A549 (cell line): Measurements from ENCODE around the gene FGD4. TPM values are rescaled to one million over a fixed set of nuclear protein-coding genes. Genes with fewer than 3 reads are reported as not detected.

Experiments
- ATAC-seq, 2 experiments: fragments of 200-7000 bp in 1 of 2; fragments of >200 bp in 1 of 2; cut with Nextera tagmentation in 1 of 2; cut with Tn5 transposase in 1 of 2; 3 replicates each; pipeline versions ENCODE4 v1.8.0 to v1.9.1; 2018 to 2020; ENCODE audit warnings: mild to moderate bottlenecking in 1 of 2, moderate library complexity in 1 of 2
- CTCF ChIA-PET: fragments of 300-600 bp; sonication (Branson Sonifier 250); formaldehyde crosslinking; extraction: SDS; loops from one replicate; lab custom pipeline; 2021; ENCODE audit warnings: antibody characterized with exemption, inconsistent platforms; lab: Yijun Ruan, JAX
- POLR2A ChIA-PET: fragments of 350-600 bp; formaldehyde crosslinking; extraction: SDS; loops from one replicate; lab custom pipeline; 2021; ENCODE audit warnings: antibody characterized with exemption, inconsistent platforms; lab: Yijun Ruan, JAX
- DNase-seq, 2 experiments: peaks; one replicate each; pipeline versions ENCODE4 v3.0.0 to v3.0.0-alpha.2; 2011 to 2016; ENCODE audit warnings: low read depth in 1 of 2, low spot score in 1 of 2
- FAIRE-seq: peaks from 2 replicates; lab custom pipeline; 2011; peaks lifted over from hg19 to GRCh38; lab: Jason Lieb, UNC
- H3K27ac ChIP-seq, 2 experiments: fragments of >200 bp; sonication (Bioruptor Twin); formaldehyde crosslinking; 3 replicates each; pipeline ENCODE4 v1.5.1; 2016 to 2017
- H3K4me1 ChIP-seq: fragments of >200 bp; sonication (Bioruptor Twin); formaldehyde crosslinking; 3 replicates; pipeline ENCODE4 v1.6.1; 2016
- H3K4me2 ChIP-seq: fragments of >200 bp; sonication (Bioruptor Twin); formaldehyde crosslinking; 3 replicates; pipeline ENCODE4 v1.6.1; 2016
- H3K4me3 ChIP-seq: fragments of >200 bp; sonication (Bioruptor Twin); formaldehyde crosslinking; 3 replicates; pipeline ENCODE4 v1.5.1; 2016
- H3K9me3 ChIP-seq: fragments of >200 bp; sonication (Bioruptor Twin); formaldehyde crosslinking; 3 replicates; pipeline ENCODE4 v1.6.1; 2016
- BHLHE40 ChIP-seq: IDR thresholded peaks from 2 replicates; pipeline ENCODE4 v1.6.1; 2012; ENCODE audit warnings: low read depth, low read length, inconsistent platforms
- CBX2 ChIP-seq: fragments of 200-600 bp; sonication (generic); IDR thresholded peaks from 2 replicates; pipeline ENCODE4 v1.6.1; 2016; ENCODE audit warnings: low read depth, mild to moderate bottlenecking, borderline replicate concordance
- CBX8 ChIP-seq: fragments of 200-600 bp; sonication (generic); IDR thresholded peaks from 2 replicates; pipeline ENCODE4 v1.6.1; 2016
- CEBPB ChIP-seq, 2 experiments: fragments of >200 bp in 1 of 2; sonication (Bioruptor Twin) in 1 of 2; formaldehyde crosslinking in 1 of 2; IDR thresholded peaks; 2 replicates each; pipeline ENCODE4 v1.6.1; 2012 to 2016
- CHD2 ChIP-seq: fragments of 150-350 bp; IDR thresholded peaks from 2 replicates; pipeline ENCODE4 v1.6.1; 2014; ENCODE audit warnings: low read length; ENCODE audit not compliant: partially characterized antibody
- EHF ChIP-seq: fragments of 250-450 bp; sonication (Bioruptor Pico); IDR thresholded peaks from 2 replicates; pipeline ENCODE4 v1.5.0; 2020; ENCODE audit warnings: mild to moderate bottlenecking
- ELK1 ChIP-seq: fragments of 150-350 bp; IDR thresholded peaks from 2 replicates; pipeline ENCODE4 v1.6.1; 2014; ENCODE audit warnings: low read depth, mild to moderate bottlenecking, low read length
- ESRRA ChIP-seq: fragments of 150-350 bp; IDR thresholded peaks from 2 replicates; pipeline ENCODE4 v1.6.1; 2014; ENCODE audit warnings: mild to moderate bottlenecking, low read length, borderline replicate concordance
- FOSB ChIP-seq: fragments of 250-450 bp; sonication (Bioruptor Pico); IDR thresholded peaks from 2 replicates; pipeline ENCODE4 v1.5.0; 2020; ENCODE audit warnings: mild to moderate bottlenecking, moderate library complexity
- FOSL2 ChIP-seq, 2 experiments: fragments of 450-650 bp in 1 of 2; fragments of >200 bp in 1 of 2; sonication (Bioruptor Twin) in 1 of 2; formaldehyde crosslinking; IDR thresholded peaks; 2 replicates each; pipeline versions ENCODE4 v1.5.0 to v1.6.1; 2016 to 2020; ENCODE audit warnings: mild to moderate bottlenecking in 1 of 2, moderate library complexity in 1 of 2
- HES2 ChIP-seq: fragments of >200 bp; sonication (Bioruptor Twin); formaldehyde crosslinking; IDR thresholded peaks from 2 replicates; pipeline ENCODE4 v1.6.1; 2016
- HEYL ChIP-seq: fragments of 250-450 bp; sonication (Bioruptor Pico); IDR thresholded peaks from 2 replicates; pipeline ENCODE4 v1.8.0; 2021; ENCODE audit warnings: mild to moderate bottlenecking, moderate library complexity
- HOXB5 ChIP-seq: fragments of 250-450 bp; sonication (Bioruptor Pico); IDR thresholded peaks from 2 replicates; pipeline ENCODE4 v1.5.0; 2020; ENCODE audit warnings: mild to moderate bottlenecking, moderate library complexity
- JUN ChIP-seq, 2 experiments: fragments of >200 bp; sonication (Bioruptor Twin); formaldehyde crosslinking; IDR thresholded peaks; 2 replicates in 1 of 2; 3 replicates in 1 of 2; pipeline ENCODE4 v1.6.1; 2016 to 2017
- KDM1A ChIP-seq: fragments of 200-600 bp; sonication (generic); IDR thresholded peaks from 2 replicates; pipeline ENCODE4 v1.6.1; 2016; ENCODE audit warnings: low read depth, mild to moderate bottlenecking
- KDM5A ChIP-seq: fragments of 200-600 bp; sonication (generic); IDR thresholded peaks from 2 replicates; pipeline ENCODE4 v1.6.1; 2016; ENCODE audit warnings: antibody characterized with exemption, mild to moderate bottlenecking
- MAFK ChIP-seq: fragments of 450-650 bp; IDR thresholded peaks from 2 replicates; pipeline ENCODE4 v1.6.1; 2014; ENCODE audit not compliant: partially characterized antibody
- NPAS2 ChIP-seq: fragments of 250-450 bp; sonication (Bioruptor Pico); IDR thresholded peaks from 2 replicates; pipeline ENCODE4 v1.8.0; 2022; ENCODE audit warnings: mild to moderate bottlenecking, moderate library complexity, borderline replicate concordance
- POLR2A ChIP-seq: IDR thresholded peaks from 2 replicates; pipeline ENCODE4 v1.6.1; 2012; ENCODE audit warnings: mild to moderate bottlenecking, low read length
- POLR2AphosphoS2 ChIP-seq: conservative IDR thresholded peaks from 2 replicates; pipeline ENCODE4 v1.6.1; 2012; ENCODE audit warnings: low read length, improper control_type of control experiment, inconsistent platforms
- RAD21 ChIP-seq, 2 experiments: fragments of >200 bp in 1 of 2; sonication (Bioruptor Twin) in 1 of 2; formaldehyde crosslinking in 1 of 2; IDR thresholded peaks in 1 of 2; conservative IDR thresholded peaks in 1 of 2; 2 replicates in 1 of 2; 3 replicates in 1 of 2; pipeline ENCODE4 v1.6.1; 2012 to 2018; ENCODE audit warnings: inconsistent platforms in 1 of 2
- RCOR1 ChIP-seq: fragments of 150-350 bp; IDR thresholded peaks from 2 replicates; pipeline ENCODE4 v1.6.1; 2014; ENCODE audit warnings: antibody characterized with exemption, low read length, low read depth
- REST ChIP-seq: fragments of 200-600 bp; sonication (generic); IDR thresholded peaks from 2 replicates; pipeline ENCODE4 v1.6.1; 2016; ENCODE audit warnings: antibody characterized with exemption, mild to moderate bottlenecking, moderate library complexity
- RFX5 ChIP-seq: fragments of 450-650 bp; IDR thresholded peaks from 2 replicates; pipeline ENCODE4 v1.7.1; 2014; ENCODE audit warnings: antibody characterized with exemption, mild to moderate bottlenecking, moderate library complexity
- RNF2 ChIP-seq: fragments of 200-600 bp; sonication (generic); IDR thresholded peaks from 2 replicates; pipeline ENCODE4 v1.6.1; 2016; ENCODE audit warnings: low read depth, mild to moderate bottlenecking, antibody characterized with exemption, moderate library complexity, borderline replicate concordance
- ZC3H11A ChIP-seq: fragments of 450-650 bp; IDR thresholded peaks from 2 replicates; pipeline ENCODE4 v1.6.1; 2014; ENCODE audit warnings: antibody characterized with exemption, mild to moderate bottlenecking
- ZSCAN20 ChIP-seq: fragments of 250-450 bp; sonication (Bioruptor Pico); IDR thresholded peaks from 2 replicates; pipeline ENCODE4 v1.8.0; 2022; ENCODE audit warnings: mild to moderate bottlenecking, moderate library complexity
- WGBS: methylation state at CpG from one replicate; pipeline ENCODE4 v1.1.6; 2017; ENCODE audit errors: missing lambda C conversion rate; 5-methylcytosine and 5-hydroxymethylcytosine counted together
- polyA plus RNA-seq, 4 experiments: library from polyadenylated mRNA; depleted of rRNA in 3 of 4; stranded (reverse); fragments of >200 nt; fragmentation: RNase III in 1 of 4; extraction: RNeasy Plus Mini Kit Qiagen cat#74134 plus additional on column Dnase treatment in 1 of 4; gene quantifications; 2 replicates in 3 of 4; 3 replicates in 1 of 4; pipeline ENCODE4 v1.2.3, GENCODE V29; 2011 to 2017

Gene FGD4
- polyA plus RNA-seq, 2 of the 4 experiments (the other 2 are of a cell fraction) = 2.2 to 6.0 TPM

- POLR2A ChIA-PET = interaction anchor here (2.3 kb wide), 1 partner anchor 37 kb away, joined by 9 read pairs; no protein-coding TSS in a partner anchor
- Histone ChIP-seq H3K4me1 (peaks cover 15% of the 10 kb centered on the region; the same call in 2 of the 3 replicates), H3K9me3 (no peaks in the 10 kb centered on the region), H3K4me2 (peak overlapping the region; percentile 100), H3K4me3 (peak overlapping the region; percentile 83), H3K27ac (peak overlapping the region; percentile 85 to 88)
- DNase-seq (peak; percentile 30 to 44), FAIRE-seq (peak; percentile 51), ATAC-seq (peak; percentile 54; a peak in 5 of 6 replicates)
- CTCF ChIA-PET = interaction anchor here (0.7 to 5.2 kb wide), 20 partner anchors 9 to 748 kb away, joined by 3 to 29 read pairs (median 4); partner anchors contain the start of gene YARS2
- WGBS = 22% methylated on average over 15 of the region's 15 CpGs
- TF ChIP-seq EHF (CRISPR knock-in tag) = no peak
- no peak for TF ChIP-seq CBX2
- no peak for TF ChIP-seq ZC3H11A
- TF ChIP-seq ELK1 = no peak
- TF ChIP-seq RCOR1 = no peak
- TF ChIP-seq HOXB5 = no peak
- TF ChIP-seq CBX8 = no peak
- TF ChIP-seq POLR2AphosphoS2 = no peak
- TF ChIP-seq CEBPB (IDR thresholded peaks at IDR 0.05) = no peak
- no peak for TF ChIP-seq HEYL (CRISPR knock-in tag)
- TF ChIP-seq RNF2 = no peak
- TF ChIP-seq CHD2 = no peak
- TF ChIP-seq KDM5A = no peak
- TF ChIP-seq JUN (IDR thresholded peaks at IDR 0.05) = no peak
- no peak for TF ChIP-seq BHLHE40
Observed at GRCh38 chr12:32400114-32400672, 835 bp downstream of the FGD4 start.

GRCh38 chr12:32400866-32401265, 1.5 kb downstream of the FGD4 start:
- Histone ChIP-seq H3K4me2 (peak overlapping the region; percentile 100), H3K4me1 (peaks cover 15% of the 10 kb centered on the region; the same call in 2 of the 3 replicates), H3K4me3 (peak overlapping the region; percentile 83; the same call in 1 of the 3 replicates), H3K9me3 (no peaks in the 10 kb centered on the region), H3K27ac (no peak overlapping the region; a peak in 1 of 6 replicates)
- FAIRE-seq = no peak
- ChIA-PET CTCF (interaction anchor here (0.9 to 5.2 kb wide), 9 partner anchors 17 to 83 kb away, joined by 3 to 29 read pairs (median 4); no protein-coding TSS in a partner anchor), POLR2A (no interaction called here)
- WGBS = 51% methylated on average over 2 of the region's 2 CpGs
- TF ChIP-seq HEYL (CRISPR knock-in tag) = no peak
- no peak for TF ChIP-seq REST
- DNase-seq = no peak
- no peak for ATAC-seq

- 90% methylated on average over 10 of the region's 10 CpGs for WGBS
- POLR2A ChIA-PET = no interaction called here
- Histone ChIP-seq H3K4me1 (peaks cover 20% of the 10 kb centered on the region; the same call in 2 of the 3 replicates), H3K4me2 (no peak overlapping the region), H3K9me3 (no peaks in the 10 kb centered on the region), H3K4me3 (no peak overlapping the region), H3K27ac (no peak overlapping the region)
- TF ChIP-seq ESRRA (no peak), HES2 (no peak), FOSB (CRISPR knock-in tag) (no peak), ZSCAN20 (CRISPR knock-in tag) (no peak), RFX5 (no peak), EHF (CRISPR knock-in tag) (no peak), MAFK (no peak), FOSL2 (IDR thresholded peaks at IDR 0.05) (no peak), FOSL2 (CRISPR knock-in tag; IDR thresholded peaks at IDR 0.05) (no peak), NPAS2 (CRISPR knock-in tag) (no peak), KDM1A (no peak), POLR2A (no peak), RAD21 (conservative IDR thresholded peaks at IDR 0.05 in 1 of 2, IDR thresholded peaks at IDR 0.05 in 1 of 2) (no peak)
- CTCF ChIA-PET = interaction anchor here (0.6 to 5.2 kb wide), 4 partner anchors 23 to 107 kb away, joined by 3 to 29 read pairs (median 4); no protein-coding TSS in a partner anchor
- DNase-seq = no peak
- no peak for FAIRE-seq
- no peak for ATAC-seq
Observed at GRCh38 chr12:32402170-32402569, 2.8 kb downstream of the FGD4 start.
